Spleen (tissue), 11 donors: ENCODE results near the gene ZNF644. TPM values are rescaled to one million over a fixed set of nuclear protein-coding genes. Genes with fewer than 3 reads are reported as not detected.
"Not testable (repeated sequence)": the region's sequence is repeated elsewhere in the genome, so short reads cannot be mapped to it uniquely, and the experiment has no call there.

ENCODE experiments used
- DNase-seq: peaks from one replicate; pipeline ENCODE4 v3.0.0-alpha.2; 2020
- H3K27ac ChIP-seq, 8 donors: fragments of 200-600 bp; sonication (generic) in 7 of 8; 1 replicate in 4 of 8; 2 replicates in 4 of 8; pipeline versions ENCODE4 v1.5.0 to v1.8.0; 2016 to 2021; ENCODE audit warnings: inconsistent platforms in 4 of 8, mild to moderate bottlenecking in 4 of 8, moderate library complexity in 1 of 8
- H3K27me3 ChIP-seq, 7 donors: fragments of 200-600 bp; sonication (generic) in 6 of 7; replicated peaks in 1 of 7; 1 replicate in 4 of 7; 2 replicates in 3 of 7; pipeline versions ENCODE4 v1.5.0 to v1.8.0; 2016 to 2021; ENCODE audit warnings: inconsistent platforms in 3 of 7, mild to moderate bottlenecking in 1 of 7
- H3K36me3 ChIP-seq, 6 donors: fragments of 200-600 bp; sonication (generic) in 5 of 6; 1 replicate in 4 of 6; 2 replicates in 2 of 6; pipeline versions ENCODE4 v1.5.0 to v1.8.0; 2016 to 2021; ENCODE audit warnings: inconsistent platforms in 2 of 6
- H3K4me1 ChIP-seq, 6 donors: fragments of 200-600 bp; sonication (generic) in 5 of 6; 1 replicate in 3 of 6; 2 replicates in 3 of 6; pipeline versions ENCODE4 v1.5.0 to v1.8.0; 2016 to 2021; ENCODE audit warnings: inconsistent platforms in 3 of 6
- H3K4me3 ChIP-seq, 8 donors: fragments of 200-600 bp; sonication (generic) in 7 of 8; 1 replicate in 4 of 8; 2 replicates in 4 of 8; pipeline versions ENCODE4 v1.5.0 to v1.8.0; 2016 to 2021; ENCODE audit warnings: inconsistent platforms in 4 of 8, mild to moderate bottlenecking in 4 of 8, moderate library complexity in 2 of 8
- H3K9me3 ChIP-seq, 8 donors: fragments of 200-600 bp; sonication (generic) in 7 of 8; 1 replicate in 4 of 8; 2 replicates in 4 of 8; pipeline versions ENCODE4 v1.5.0 to v1.8.0; 2016 to 2021; ENCODE audit warnings: inconsistent platforms in 4 of 8
- POLR2A ChIP-seq, 3 donors: fragments of 450-650 bp; IDR thresholded peaks; one replicate each; pipeline ENCODE4 v1.5.1; 2017; ENCODE audit warnings: antibody characterized with exemption in 3 of 3, mild to moderate bottlenecking in 1 of 3
- POLR2AphosphoS5 ChIP-seq, 3 donors: sonication (generic); formaldehyde crosslinking; IDR thresholded peaks; one replicate each; pipeline ENCODE4 v1.5.1; 2017; ENCODE audit warnings: antibody characterized with exemption in 3 of 3
- WGBS, 5 donors: extraction: QIAGEN DNeasy Blood & Tissue Kit in 3 of 5; methylation state at CpG; one replicate each; pipeline versions ENCODE4 v1.1.5 to v1.1.7; 2013 to 2018; 5-methylcytosine and 5-hydroxymethylcytosine counted together
- intact Hi-C: fragments of 100-400 bp; cut with DNase I; formaldehyde crosslinking; loops from one replicate; pipeline ENCODE4 v1.15.0; 2023; ENCODE audit warnings: low total_unique reads
- polyA plus RNA-seq, 3 donors: library from polyadenylated mRNA; stranded (reverse); fragments of 200-250 nt; gene quantifications; one replicate each; pipeline ENCODE4 v1.2.1, GENCODE V29; 2013
- total RNA-seq, 7 donors: library from RNA; depleted of rRNA in 3 of 7; stranded (reverse); fragments of >200 nt in 3 of 7; fragmentation: NEBNext Ultra II Directional in 4 of 7; extraction: Animal tissue kit (Norgen Biotek cat#: 25700) in 4 of 7; gene quantifications; one replicate each; pipeline versions ENCODE4 v1.1.0 to v1.2.1, GENCODE V29; 2016 to 2021
- TF ChIP-seq, protein P1 (sequence below), 11 experiments: fragments of 200-600 bp in 7 of 11; fragments of 450-650 bp in 4 of 11; sonication (generic) in 4 of 11; IDR thresholded peaks in 8 of 11; conservative IDR thresholded peaks in 3 of 11; 1 replicate in 7 of 11; 2 replicates in 4 of 11; pipeline versions ENCODE4 v1.4.0 to v1.8.0; 2016 to 2021; ENCODE audit warnings: antibody characterized with exemption in 11 of 11, inconsistent platforms in 4 of 11, mild to moderate bottlenecking in 1 of 11
- donor health status: healthy with polysubstance abuse.
- donor health status: DM: no; HTN: no; CAD: no; lungs with moderate emphysema.
- donor health status: DM: no; HTN: no; CAD: no.
- donor health status: Bipolar disorder and iron deficiency.
- donor health status: healthy.
- donor health status: DM: no; HTN: no; CAD: no.
- donor health status: DM: yes; HTN: yes; CAD: no.

ZNF644 gene
- total and polyA plus RNA-seq, 10 donors = 21.6 to 89.6 (median 70.5) TPM

DNA sequence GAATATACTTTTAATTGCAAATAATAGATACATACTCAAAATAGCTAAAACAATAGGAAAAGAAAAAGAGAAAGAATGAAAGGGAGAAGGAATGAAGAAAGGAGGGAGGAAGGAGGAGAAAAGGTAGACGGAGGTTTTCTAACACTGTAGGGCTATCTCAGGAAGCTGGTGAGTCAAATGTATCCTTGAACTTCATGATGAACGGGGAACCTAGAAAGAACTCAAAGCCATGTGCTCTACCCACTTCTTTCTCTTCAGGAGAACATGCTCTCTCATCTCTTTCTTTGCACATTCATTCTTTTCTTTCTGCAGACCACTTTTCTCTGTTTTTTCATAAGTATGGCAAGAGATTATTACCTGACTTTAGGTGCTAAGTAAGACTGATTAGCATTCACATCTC is 37.3 kb upstream of the ZNF644 start:
- intact Hi-C loops = no loop called here

GRCh38 chr1:91057784-91058183 is 35.9 kb upstream of the ZNF644 start:
- Histone ChIP-seq H3K27ac (peak overlapping the region in 3 of 8 donors; percentile 1 to 20 (median 6)), H3K4me1 (peaks cover 7 to 43% (median 15%) of the 10 kb centered on the region in 6 donors), H3K27me3 (no peaks in the 10 kb centered on the region), H3K4me3 (no peak overlapping the region), H3K9me3 (peaks cover 0 to 6% (median 0%) of the 10 kb centered on the region in 8 donors), H3K36me3 (no peaks in the 10 kb centered on the region)
- WGBS, 5 donors = 11 to 36% (median 21%) methylated on average over 2 of the region's 2 CpGs
- intact Hi-C loops = no loop called here
- no peak for DNase-seq
- TF ChIP-seq, protein P1, sequence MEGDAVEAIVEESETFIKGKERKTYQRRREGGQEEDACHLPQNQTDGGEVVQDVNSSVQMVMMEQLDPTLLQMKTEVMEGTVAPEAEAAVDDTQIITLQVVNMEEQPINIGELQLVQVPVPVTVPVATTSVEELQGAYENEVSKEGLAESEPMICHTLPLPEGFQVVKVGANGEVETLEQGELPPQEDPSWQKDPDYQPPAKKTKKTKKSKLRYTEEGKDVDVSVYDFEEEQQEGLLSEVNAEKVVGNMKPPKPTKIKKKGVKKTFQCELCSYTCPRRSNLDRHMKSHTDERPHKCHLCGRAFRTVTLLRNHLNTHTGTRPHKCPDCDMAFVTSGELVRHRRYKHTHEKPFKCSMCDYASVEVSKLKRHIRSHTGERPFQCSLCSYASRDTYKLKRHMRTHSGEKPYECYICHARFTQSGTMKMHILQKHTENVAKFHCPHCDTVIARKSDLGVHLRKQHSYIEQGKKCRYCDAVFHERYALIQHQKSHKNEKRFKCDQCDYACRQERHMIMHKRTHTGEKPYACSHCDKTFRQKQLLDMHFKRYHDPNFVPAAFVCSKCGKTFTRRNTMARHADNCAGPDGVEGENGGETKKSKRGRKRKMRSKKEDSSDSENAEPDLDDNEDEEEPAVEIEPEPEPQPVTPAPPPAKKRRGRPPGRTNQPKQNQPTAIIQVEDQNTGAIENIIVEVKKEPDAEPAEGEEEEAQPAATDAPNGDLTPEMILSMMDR (IDR thresholded peaks at IDR 0.05 in 8 of 11, conservative IDR thresholded peaks at IDR 0.05 in 3 of 11) = no peak
- TF ChIP-seq POLR2AphosphoS5 (IDR thresholded peaks at IDR 0.05) (no peak), POLR2A (IDR thresholded peaks at IDR 0.05) (no peak)

More for the DNA sequence above, 37.3 kb upstream of the ZNF644 start:
- H3K9me3 ChIP-seq = peaks cover 0 to 19% (median 8%) of the 10 kb centered on the region in 8 donors
- peaks cover 7 to 41% (median 15%) of the 10 kb centered on the region in 6 donors for H3K4me1 ChIP-seq
- no peak for DNase-seq
- H3K36me3 ChIP-seq = no peaks in the 10 kb centered on the region
- TF ChIP-seq, protein P1 (IDR thresholded peaks at IDR 0.05 in 8 of 11, conservative IDR thresholded peaks at IDR 0.05 in 3 of 11) = no peak
- no peak for TF ChIP-seq POLR2AphosphoS5 (IDR thresholded peaks at IDR 0.05)
- TF ChIP-seq POLR2A (IDR thresholded peaks at IDR 0.05) = no peak
- no peak overlapping the region for H3K4me3 ChIP-seq
- H3K27ac ChIP-seq = no peak overlapping the region
- WGBS, 5 donors = 37 to 47% (median 41%) methylated on average over 2 of the region's 2 CpGs
- no peaks in the 10 kb centered on the region for H3K27me3 ChIP-seq

GRCh38 chr1:91054780-91055481 is 33.1 kb upstream of the ZNF644 start:
- no peak for DNase-seq
- no peaks in the 10 kb centered on the region for H3K27me3 ChIP-seq
- no peaks in the 10 kb centered on the region for H3K36me3 ChIP-seq
- WGBS, 5 donors = 65 to 74% (median 71%) methylated on average over 2 of the region's 2 CpGs
- TF ChIP-seq POLR2AphosphoS5 (IDR thresholded peaks at IDR 0.05) (no peak), POLR2A (IDR thresholded peaks at IDR 0.05) (no peak)
- TF ChIP-seq, protein P1 (IDR thresholded peaks at IDR 0.05 in 8 of 11, conservative IDR thresholded peaks at IDR 0.05 in 3 of 11) = no peak
- H3K4me1 ChIP-seq = peaks cover 7 to 47% (median 15%) of the 10 kb centered on the region in 6 donors
- H3K9me3 ChIP-seq = no peaks in the 10 kb centered on the region
- intact Hi-C loops = no loop called here
- peak overlapping the region in 5 of 8 donors; percentile 10 to 67 (median 43) for H3K27ac ChIP-seq
- no peak overlapping the region for H3K4me3 ChIP-seq

- no peaks in the 10 kb centered on the region for H3K27me3 ChIP-seq
- TF ChIP-seq POLR2A (IDR thresholded peaks at IDR 0.05) = no peak
- TF ChIP-seq, protein P1 (IDR thresholded peaks at IDR 0.05 in 8 of 11, conservative IDR thresholded peaks at IDR 0.05 in 3 of 11) = no peak
- TF ChIP-seq POLR2AphosphoS5 (IDR thresholded peaks at IDR 0.05) = no peak
- peaks cover 7 to 45% (median 15%) of the 10 kb centered on the region in 6 donors for H3K4me1 ChIP-seq
- H3K36me3 ChIP-seq = no peaks in the 10 kb centered on the region
- no peaks in the 10 kb centered on the region for H3K9me3 ChIP-seq
- H3K4me3 ChIP-seq = no peak overlapping the region
- WGBS, 5 donors = 54 to 85% (median 73%) methylated on average over 2 of the region's 2 CpGs
- intact Hi-C loops = no loop called here
- DNase-seq = no peak
- H3K27ac ChIP-seq = no peak overlapping the region
Observed at GRCh38 chr1:91053630-91054029, 31.8 kb upstream of the ZNF644 start.

DNA sequence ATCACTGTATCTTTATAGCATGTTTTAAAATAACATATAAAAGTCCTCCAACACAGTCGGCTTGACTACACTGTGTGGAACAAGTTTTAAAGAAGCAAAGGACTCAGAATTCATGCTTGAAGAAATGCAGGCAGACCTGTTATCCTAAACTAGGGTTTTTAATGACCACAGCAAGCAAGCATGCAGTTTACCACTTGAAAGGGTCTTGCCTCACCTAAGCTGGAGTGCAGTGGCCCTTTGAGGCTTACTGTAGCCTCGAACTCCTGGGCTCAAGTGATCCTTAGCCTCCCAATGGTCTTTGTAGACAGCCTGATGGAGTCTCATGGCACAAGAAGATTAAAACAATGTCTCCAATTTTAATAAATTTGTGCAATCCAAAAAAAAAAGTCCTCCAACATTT is 27.7 kb upstream of the ZNF644 start:
- H3K36me3 ChIP-seq, H3K9me3 ChIP-seq, intact Hi-C loops, H3K4me1 ChIP-seq, H3K4me3 ChIP-seq, H3K27ac ChIP-seq, H3K27me3 ChIP-seq, DNase-seq: not testable (repeated sequence)
- 62 to 85% (median 77%) methylated on average over 2 of the region's 2 CpGs for WGBS, 5 donors
